Keratinocyte (primary cell): ENCODE data around the gene PCDHB16. TPM values are rescaled to one million over a fixed set of nuclear protein-coding genes. Genes with fewer than 3 reads are reported as not detected.
"Not testable (repeated sequence)": the region's sequence is repeated elsewhere in the genome, so short reads cannot be mapped to it uniquely, and the experiment has no call there.

Experiments
- DNase-seq: peaks from one replicate; pipeline ENCODE4 v3.0.0-alpha.2; 2011; ENCODE audit warnings: low read depth, missing footprints, low spot score
- FAIRE-seq: peaks from 2 replicates; lab custom pipeline; 2011; peaks lifted over from hg19 to GRCh38; lab: Jason Lieb, UNC
- H2AFZ ChIP-seq: 2 replicates; pipeline ENCODE4 v1.6.0; 2012; ENCODE audit warnings: low read length, control low read depth, inconsistent platforms; ENCODE audit not compliant: control insufficient read depth
- H3K27ac ChIP-seq: 2 replicates; pipeline ENCODE4 v1.5.1; 2011; ENCODE audit warnings: low read length; ENCODE audit not compliant: control insufficient read depth, insufficient read depth
- H3K27me3 ChIP-seq: 3 replicates; pipeline ENCODE4 v1.6.0; 2011; ENCODE audit warnings: low read length; ENCODE audit not compliant: control insufficient read depth, insufficient read depth; ENCODE audit errors: extremely low read depth
- H3K36me3 ChIP-seq, 2 experiments: 2 replicates in 1 of 2; 3 replicates in 1 of 2; pipeline ENCODE4 v1.5.1; 2011; ENCODE audit warnings: low read length in 2 of 2, mild to moderate bottlenecking in 1 of 2; ENCODE audit not compliant: control insufficient read depth in 2 of 2, insufficient read depth in 2 of 2; ENCODE audit errors: extremely low read depth in 1 of 2
- H3K4me1 ChIP-seq: 3 replicates; pipeline ENCODE4 v1.5.1; 2011; ENCODE audit warnings: low read length; ENCODE audit not compliant: control insufficient read depth, insufficient read depth; ENCODE audit errors: extremely low read depth
- H3K4me2 ChIP-seq: 3 replicates; pipeline ENCODE4 v1.6.0; 2011; ENCODE audit warnings: low read depth, low read length; ENCODE audit not compliant: control insufficient read depth, insufficient read depth; ENCODE audit errors: extremely low read depth
- H3K4me3 ChIP-seq, 3 experiments: fragments of 200-600 bp in 1 of 3; sonication (generic) in 1 of 3; 2 replicates in 2 of 3; 3 replicates in 1 of 3; pipeline ENCODE4 v1.5.1; 2011 to 2016; ENCODE audit warnings: low read length in 3 of 3, mild to moderate bottlenecking in 3 of 3, control low read depth in 2 of 3, inconsistent platforms in 1 of 3, low read depth in 1 of 3, mixed read lengths in 1 of 3, mixed run types in 1 of 3, moderate library complexity in 1 of 3; ENCODE audit not compliant: control insufficient read depth in 2 of 3, insufficient read depth in 2 of 3; ENCODE audit errors: extremely low read depth in 1 of 3
- H3K79me2 ChIP-seq: 2 replicates; pipeline ENCODE4 v1.6.0; 2012; ENCODE audit warnings: low read length; ENCODE audit not compliant: control insufficient read depth, insufficient read depth
- H3K9ac ChIP-seq: 3 replicates; pipeline ENCODE4 v1.6.0; 2011; ENCODE audit warnings: low read length; ENCODE audit not compliant: control insufficient read depth, insufficient read depth; ENCODE audit errors: extremely low read depth
- H3K9me1 ChIP-seq: 3 replicates; pipeline ENCODE4 v1.6.0; 2011; ENCODE audit warnings: low read length; ENCODE audit not compliant: control insufficient read depth, insufficient read depth; ENCODE audit errors: extremely low read depth
- H3K9me3 ChIP-seq: 2 replicates; pipeline ENCODE4 v1.5.1; 2012; ENCODE audit warnings: low read depth, low read length; ENCODE audit not compliant: control insufficient read depth
- H4K20me1 ChIP-seq: 3 replicates; pipeline ENCODE4 v1.6.0; 2011; ENCODE audit warnings: low read length; ENCODE audit not compliant: control insufficient read depth, insufficient read depth; ENCODE audit errors: extremely low read depth
- EZH2 ChIP-seq: IDR thresholded peaks from one replicate; pipeline ENCODE4 v1.6.1; 2012; ENCODE audit warnings: inconsistent platforms, mild to moderate bottlenecking, low read length, moderate library complexity
- dilution Hi-C: fragments of 300-500 bp; cut with MboI; formaldehyde crosslinking; loops from one replicate; pipeline ENCODE4 v1.7.0; 2020; ENCODE audit warnings: low sequenced_read_pairs; ENCODE audit not compliant: extremely low pct_ligation_motif_present
- polyA plus RNA-seq, 5 experiments: library from polyadenylated mRNA; depleted of rRNA in 3 of 5; stranded (reverse) in 3 of 5; stranded (forward) in 1 of 5; unstranded in 1 of 5; fragments of >200 nt; gene quantifications; 1 replicate in 1 of 5; 2 replicates in 3 of 5; 3 replicates in 1 of 5; pipeline versions ENCODE4 v1.2.1 to v1.2.3, GENCODE V29; 2011 to 2012; ENCODE audit warnings: missing spikeins in 2 of 5, low read depth in 1 of 5, low replicate concordance in 1 of 5
- TF ChIP-seq, protein P1 (sequence below), 3 experiments: IDR thresholded peaks in 1 of 3; conservative IDR thresholded peaks in 1 of 3; optimal IDR thresholded peaks in 1 of 3; 2 replicates in 2 of 3; 3 replicates in 1 of 3; pipeline versions ENCODE3 to v1.5.1; 2011; ENCODE audit warnings: low read length in 3 of 3, mild to moderate bottlenecking in 3 of 3, moderate library complexity in 2 of 3, control low read depth in 1 of 3, inconsistent platforms in 1 of 3; ENCODE audit not compliant: insufficient read depth in 2 of 3; ENCODE audit errors: extremely low read depth in 1 of 3

Gene PCDHB16
- polyA plus RNA-seq, 1 donor (not counting 4 experiments of a cell fraction or from before 2014, with no cell fraction given), result 0.07 TPM

DNA sequence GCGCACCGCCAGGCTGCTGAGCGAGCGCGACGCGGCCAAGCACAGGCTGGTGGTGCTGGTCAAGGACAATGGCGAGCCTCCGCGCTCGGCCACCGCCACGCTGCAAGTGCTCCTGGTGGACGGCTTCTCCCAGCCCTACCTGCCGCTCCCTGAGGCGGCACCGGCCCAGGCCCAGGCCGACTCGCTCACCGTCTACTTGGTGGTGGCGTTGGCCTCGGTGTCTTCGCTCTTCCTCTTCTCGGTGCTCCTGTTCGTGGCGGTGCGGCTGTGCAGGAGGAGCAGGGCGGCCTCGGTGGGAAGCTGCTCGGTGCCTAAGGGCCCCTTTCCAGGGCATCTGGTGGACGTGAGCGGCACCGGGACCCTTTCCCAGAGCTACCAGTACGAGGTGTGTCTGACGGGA, 19.5 kb downstream of the PCDHB16 start:
- H3K27ac ChIP-seq, dilution Hi-C loops, H2AFZ ChIP-seq, H3K9me3 ChIP-seq, H3K9ac ChIP-seq, DNase-seq, H3K4me2 ChIP-seq, H3K36me3 ChIP-seq, H3K27me3 ChIP-seq, H3K9me1 ChIP-seq, H3K4me1 ChIP-seq, FAIRE-seq, H3K79me2 ChIP-seq, H4K20me1 ChIP-seq, H3K4me3 ChIP-seq: not testable (repeated sequence)

GRCh38 chr5:141208478-141208877, 26.3 kb downstream of the PCDHB16 start, which contains the start of gene PCDHB12:
Gene PCDHB12, plus strand, starts transcription at chr5:141208719. Its CDS starts 189 bp downstream, at chr5:141208908.
- Histone ChIP-seq H3K9me1 (no peaks in the 10 kb centered on the region), H3K4me3 (no peak within 1 kb of the TSS), H4K20me1 (no peaks in the 10 kb centered on the region), H3K9ac (no peak within 1 kb of the TSS), H3K36me3 (no peaks in the 10 kb centered on the region), H3K79me2 (no peaks in the 10 kb centered on the region), H3K27me3 (no peaks in the 10 kb centered on the region), H3K9me3 (peaks cover 2% of the 10 kb centered on the region), H3K4me1 (no peaks in the 10 kb centered on the region), H2AFZ (no peak within 1 kb of the TSS), H3K4me2 (no peak within 1 kb of the TSS), H3K27ac (no peak within 1 kb of the TSS)
- DNase-seq, result no peak
- dilution Hi-C loops, result no loop called here
- TF ChIP-seq, protein P1, sequence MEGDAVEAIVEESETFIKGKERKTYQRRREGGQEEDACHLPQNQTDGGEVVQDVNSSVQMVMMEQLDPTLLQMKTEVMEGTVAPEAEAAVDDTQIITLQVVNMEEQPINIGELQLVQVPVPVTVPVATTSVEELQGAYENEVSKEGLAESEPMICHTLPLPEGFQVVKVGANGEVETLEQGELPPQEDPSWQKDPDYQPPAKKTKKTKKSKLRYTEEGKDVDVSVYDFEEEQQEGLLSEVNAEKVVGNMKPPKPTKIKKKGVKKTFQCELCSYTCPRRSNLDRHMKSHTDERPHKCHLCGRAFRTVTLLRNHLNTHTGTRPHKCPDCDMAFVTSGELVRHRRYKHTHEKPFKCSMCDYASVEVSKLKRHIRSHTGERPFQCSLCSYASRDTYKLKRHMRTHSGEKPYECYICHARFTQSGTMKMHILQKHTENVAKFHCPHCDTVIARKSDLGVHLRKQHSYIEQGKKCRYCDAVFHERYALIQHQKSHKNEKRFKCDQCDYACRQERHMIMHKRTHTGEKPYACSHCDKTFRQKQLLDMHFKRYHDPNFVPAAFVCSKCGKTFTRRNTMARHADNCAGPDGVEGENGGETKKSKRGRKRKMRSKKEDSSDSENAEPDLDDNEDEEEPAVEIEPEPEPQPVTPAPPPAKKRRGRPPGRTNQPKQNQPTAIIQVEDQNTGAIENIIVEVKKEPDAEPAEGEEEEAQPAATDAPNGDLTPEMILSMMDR (optimal IDR thresholded peaks at IDR 0.05 in 1 of 3, IDR thresholded peaks at IDR 0.05 in 1 of 3, conservative IDR thresholded peaks at IDR 0.05 in 1 of 3; ENCODE audit: extremely low read depth in 1 of 3, insufficient read depth in 2 of 3, low read length in 3 of 3), result no peak
- no peak for TF ChIP-seq EZH2
- FAIRE-seq, result no peak

DNA sequence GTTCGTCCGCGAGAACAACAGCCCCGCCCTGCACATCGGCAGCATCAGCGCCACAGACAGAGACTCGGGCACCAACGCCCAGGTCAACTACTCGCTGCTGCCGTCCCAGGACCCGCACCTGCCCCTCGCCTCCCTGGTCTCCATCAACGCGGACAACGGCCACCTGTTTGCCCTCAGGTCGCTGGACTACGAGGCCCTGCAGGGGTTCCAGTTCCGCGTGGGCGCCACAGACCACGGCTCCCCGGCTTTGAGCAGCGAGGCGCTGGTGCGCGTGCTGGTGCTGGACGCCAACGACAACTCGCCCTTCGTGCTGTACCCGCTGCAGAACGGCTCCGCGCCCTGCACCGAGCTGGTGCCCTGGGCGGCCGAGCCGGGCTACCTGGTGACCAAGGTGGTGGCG, 28.1 kb downstream of the PCDHB16 start:
- H3K36me3 ChIP-seq, H3K79me2 ChIP-seq, H3K4me1 ChIP-seq, H3K9me3 ChIP-seq, H4K20me1 ChIP-seq, H3K4me3 ChIP-seq, H3K9ac ChIP-seq, H3K27me3 ChIP-seq, H2AFZ ChIP-seq, DNase-seq, H3K27ac ChIP-seq, H3K4me2 ChIP-seq, FAIRE-seq, H3K9me1 ChIP-seq, dilution Hi-C loops: not testable (repeated sequence)

GRCh38 chr5:141210849-141211248, 28.7 kb downstream of the PCDHB16 start:
- dilution Hi-C loops, H3K27me3 ChIP-seq, H3K9me1 ChIP-seq, H3K4me3 ChIP-seq, H4K20me1 ChIP-seq, H3K27ac ChIP-seq, H3K36me3 ChIP-seq, FAIRE-seq, H3K4me2 ChIP-seq, H3K4me1 ChIP-seq, H3K79me2 ChIP-seq, H3K9me3 ChIP-seq, DNase-seq, H3K9ac ChIP-seq, H2AFZ ChIP-seq: not testable (repeated sequence)
